ENCODE results near the gene ZNF438. TPM values are rescaled to one million over a fixed set of nuclear protein-coding genes. Genes with fewer than 3 reads are reported as not detected.
"Not testable (repeated sequence)": the region's sequence is repeated elsewhere in the genome, so short reads cannot be mapped to it uniquely, and the experiment has no call there.

Gene ZNF438
- total RNA-seq, 1 donor from 2014 or later: 12.5 TPM

GRCh38 chr10:30805061-30805460 is 226.6 kb downstream of the ZNF438 start:
- DNase-seq (ENCODE audit: low spot score): no peak
- intact Hi-C loops (cut with DNase I): no loop called here

- DNase-seq (ENCODE audit: low spot score): no peak
- intact Hi-C loops (cut with DNase I): no loop called here
Observed at GRCh38 chr10:30804478-30805055, 227.1 kb downstream of the ZNF438 start.

GRCh38 chr10:30803892-30804322 is 227.8 kb downstream of the ZNF438 start:
- intact Hi-C loops (cut with DNase I): no loop called here
- DNase-seq (ENCODE audit: low spot score): no peak

- intact Hi-C loops (cut with DNase I): no loop called here
- DNase-seq (ENCODE audit: low spot score): no peak
Observed at GRCh38 chr10:30803058-30803457, 228.6 kb downstream of the ZNF438 start.

- intact Hi-C loops (cut with DNase I): no loop called here
- DNase-seq (ENCODE audit: low spot score): no peak
Observed at GRCh38 chr10:30800368-30800767, 231.3 kb downstream of the ZNF438 start.

GRCh38 chr10:30798646-30799185 is 232.9 kb downstream of the ZNF438 start:
- intact Hi-C loops (cut with DNase I): no loop called here
- no peak for DNase-seq (ENCODE audit: low spot score)

- intact Hi-C loops (cut with DNase I); DNase-seq (ENCODE audit: low spot score): not testable (repeated sequence)
Observed at GRCh38 chr10:30795024-30795423, 236.6 kb downstream of the ZNF438 start.

Data from cardiac septum (tissue), 1 donor.